GM12801 (cell line): Measurements from ENCODE around the gene HPDL.

Experiments
- TF ChIP-seq, protein P1 (sequence below): IDR thresholded peaks from one replicate; pipeline ENCODE4 v1.5.1; 2011; ENCODE audit warnings: control low read depth; ENCODE audit not compliant: insufficient read length; ENCODE audit errors: extremely low read depth

HPDL gene

GRCh38 chr1:45326627-45327623, at the start of gene HPDL:
Gene HPDL, plus strand, starts transcription at chr1:45326895. Its CDS starts 254 bp downstream, at chr1:45327149.
- TF ChIP-seq, protein P1, sequence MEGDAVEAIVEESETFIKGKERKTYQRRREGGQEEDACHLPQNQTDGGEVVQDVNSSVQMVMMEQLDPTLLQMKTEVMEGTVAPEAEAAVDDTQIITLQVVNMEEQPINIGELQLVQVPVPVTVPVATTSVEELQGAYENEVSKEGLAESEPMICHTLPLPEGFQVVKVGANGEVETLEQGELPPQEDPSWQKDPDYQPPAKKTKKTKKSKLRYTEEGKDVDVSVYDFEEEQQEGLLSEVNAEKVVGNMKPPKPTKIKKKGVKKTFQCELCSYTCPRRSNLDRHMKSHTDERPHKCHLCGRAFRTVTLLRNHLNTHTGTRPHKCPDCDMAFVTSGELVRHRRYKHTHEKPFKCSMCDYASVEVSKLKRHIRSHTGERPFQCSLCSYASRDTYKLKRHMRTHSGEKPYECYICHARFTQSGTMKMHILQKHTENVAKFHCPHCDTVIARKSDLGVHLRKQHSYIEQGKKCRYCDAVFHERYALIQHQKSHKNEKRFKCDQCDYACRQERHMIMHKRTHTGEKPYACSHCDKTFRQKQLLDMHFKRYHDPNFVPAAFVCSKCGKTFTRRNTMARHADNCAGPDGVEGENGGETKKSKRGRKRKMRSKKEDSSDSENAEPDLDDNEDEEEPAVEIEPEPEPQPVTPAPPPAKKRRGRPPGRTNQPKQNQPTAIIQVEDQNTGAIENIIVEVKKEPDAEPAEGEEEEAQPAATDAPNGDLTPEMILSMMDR = no peak

DNA sequence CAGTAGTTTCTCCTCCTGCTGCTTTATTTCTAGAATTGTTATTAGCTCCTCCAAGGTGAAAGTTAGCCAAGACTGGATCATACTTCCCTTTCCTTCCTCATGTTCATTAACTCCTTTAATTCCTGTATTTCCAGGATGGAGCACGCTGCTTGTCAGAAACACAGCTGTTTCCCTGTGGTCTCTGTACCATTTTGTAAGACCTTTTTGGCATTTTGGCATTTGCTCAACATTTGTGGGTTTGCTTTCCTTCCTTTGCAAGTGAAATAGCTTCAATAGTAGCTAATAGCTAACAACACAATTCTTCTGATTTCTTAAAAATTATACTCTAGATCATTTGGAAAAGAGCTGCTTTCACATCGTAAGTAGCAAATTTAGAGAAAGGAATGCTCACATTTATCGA, 44.3 kb upstream of the HPDL start:
- TF ChIP-seq, protein P1 = no peak

DNA sequence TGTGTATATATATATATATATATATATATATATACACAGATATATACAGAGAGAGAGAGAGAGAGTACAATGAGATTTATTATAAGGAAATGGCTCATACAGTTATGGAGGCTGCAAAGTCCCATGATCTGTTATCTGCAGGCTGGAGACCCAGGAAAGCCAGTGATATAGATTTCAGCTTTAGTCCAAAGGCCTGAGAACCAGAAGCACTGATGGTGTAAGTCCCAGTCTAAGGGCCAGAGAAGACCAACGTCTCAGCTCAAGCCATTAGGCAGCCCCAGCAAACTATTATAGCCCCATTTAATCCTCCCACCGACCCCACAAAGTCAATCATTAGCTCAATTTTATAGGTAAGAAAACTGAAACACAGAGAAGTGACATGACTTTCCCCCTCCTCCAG, 35.0 kb upstream of the HPDL start:
- TF ChIP-seq, protein P1 = no peak

DNA sequence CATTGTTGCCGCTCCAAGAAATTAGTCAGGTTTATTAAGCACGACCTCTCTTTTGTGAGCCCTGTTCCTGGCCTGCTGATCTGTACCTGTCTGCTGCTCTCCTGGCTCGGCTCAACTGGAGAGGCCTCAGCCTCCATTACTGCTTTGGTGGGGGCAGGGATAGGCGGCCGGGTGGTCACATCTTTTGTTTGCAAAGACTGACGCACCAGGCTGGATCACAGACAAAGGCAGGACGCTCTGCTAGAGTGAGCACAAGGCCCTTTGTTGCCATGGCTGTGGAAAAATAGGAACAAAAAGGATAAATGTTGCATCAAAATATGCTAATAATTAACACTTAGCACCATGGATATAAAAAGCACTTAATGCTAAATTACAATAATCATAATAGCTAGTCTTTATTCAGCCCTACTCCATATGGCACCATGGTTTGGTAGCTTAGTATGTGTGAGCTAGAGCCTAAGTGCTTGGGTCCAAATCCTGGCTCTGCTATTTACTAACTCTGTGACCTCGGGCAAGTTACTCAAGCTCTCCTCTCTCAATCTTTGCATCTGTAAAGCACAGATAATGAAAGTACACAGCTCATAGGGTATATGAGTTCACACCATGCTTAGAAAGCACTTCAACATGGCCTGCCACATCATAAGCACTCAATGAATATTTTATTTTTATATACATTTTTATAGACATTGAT, 28.9 kb upstream of the HPDL start:
- TF ChIP-seq, protein P1 = no peak

DNA sequence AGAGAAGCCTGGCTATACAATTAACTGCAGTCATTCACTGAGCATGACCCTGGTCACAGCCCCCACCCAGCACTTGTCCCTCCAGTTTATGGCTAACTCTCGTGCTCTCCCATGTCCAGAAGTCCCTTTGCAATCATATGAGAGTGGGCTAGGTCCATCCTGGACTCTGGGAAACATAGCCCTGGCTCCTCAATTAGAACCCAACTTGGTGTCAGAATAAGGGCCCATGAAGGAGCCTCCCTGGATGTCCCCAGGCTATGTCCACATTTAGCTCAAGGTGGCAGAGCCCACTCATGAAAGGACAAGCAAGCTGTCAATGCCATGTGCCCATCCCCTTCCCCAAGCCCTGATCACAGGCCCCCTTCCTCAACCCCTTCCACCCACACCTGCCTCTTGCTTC, 27.4 kb upstream of the HPDL start:
- TF ChIP-seq, protein P1 = no peak

- TF ChIP-seq, protein P1 = no peak
Observed at GRCh38 chr1:45299981-45300668, 26.6 kb upstream of the HPDL start.

GRCh38 chr1:45300669-45300997, 26.1 kb upstream of the HPDL start:
- TF ChIP-seq, protein P1 = no peak
